Stimulated activated CD4-positive, alpha-beta T cell treated with anti-CD3 and anti-CD28 coated beads, Interleukin-4, amount 100 ng/mL, for 48 hours (primary cell): ENCODE data around the gene PAN2.
A peak's percentile ranks its signal among the peaks of the same experiment; 100 is the strongest.
"Not testable (repeated sequence)": the region's sequence is repeated elsewhere in the genome, so short reads cannot be mapped to it uniquely, and the experiment has no call there.

ENCODE experiments used
- DNase-seq, 2 donors: peaks; one replicate each; pipeline ENCODE4 v3.0.0-alpha.2; 2020; ENCODE audit warnings: low read depth in 2 of 2

PAN2 gene

DNA sequence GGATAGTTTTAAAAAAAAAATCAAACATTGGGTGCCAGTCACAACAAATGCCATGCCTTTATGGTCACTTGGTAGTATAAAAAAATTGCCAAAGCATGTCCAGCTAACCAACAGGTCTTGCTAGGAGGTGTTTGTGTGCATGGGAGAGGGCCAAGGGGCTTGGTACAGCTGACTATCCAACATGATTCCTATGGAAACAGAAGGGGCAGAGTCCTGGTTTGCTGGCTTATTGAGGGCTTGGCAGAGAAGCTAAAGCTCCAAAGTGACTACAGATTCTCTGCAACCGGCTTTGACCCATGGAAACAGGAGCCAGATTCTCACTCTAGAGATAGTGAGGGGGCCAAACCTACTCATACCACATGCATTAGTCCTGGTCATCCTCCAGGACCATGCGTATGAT is 61.3 kb downstream of the PAN2 start:
- not testable (repeated sequence) for DNase-seq

DNA sequence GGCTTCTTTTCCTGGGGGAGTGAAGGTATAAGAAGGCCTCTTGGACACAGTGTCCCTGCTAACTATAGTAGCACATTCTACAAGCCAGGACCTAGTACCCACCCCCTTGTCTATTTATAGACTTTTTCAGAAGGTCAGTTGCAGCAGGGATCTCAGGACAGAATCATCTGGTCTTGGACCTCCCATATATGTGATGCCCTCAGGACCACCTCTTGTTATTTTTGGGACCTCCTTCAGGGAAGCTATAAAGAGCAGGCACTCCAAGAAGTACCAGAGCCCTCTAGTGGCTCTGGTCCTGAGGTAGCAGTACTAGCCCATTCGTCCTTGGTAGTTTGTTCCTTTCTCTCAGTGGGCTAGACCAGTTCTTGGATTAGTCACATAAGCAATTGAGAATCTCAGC is 62.8 kb downstream of the PAN2 start:
- no peak for DNase-seq

DNA sequence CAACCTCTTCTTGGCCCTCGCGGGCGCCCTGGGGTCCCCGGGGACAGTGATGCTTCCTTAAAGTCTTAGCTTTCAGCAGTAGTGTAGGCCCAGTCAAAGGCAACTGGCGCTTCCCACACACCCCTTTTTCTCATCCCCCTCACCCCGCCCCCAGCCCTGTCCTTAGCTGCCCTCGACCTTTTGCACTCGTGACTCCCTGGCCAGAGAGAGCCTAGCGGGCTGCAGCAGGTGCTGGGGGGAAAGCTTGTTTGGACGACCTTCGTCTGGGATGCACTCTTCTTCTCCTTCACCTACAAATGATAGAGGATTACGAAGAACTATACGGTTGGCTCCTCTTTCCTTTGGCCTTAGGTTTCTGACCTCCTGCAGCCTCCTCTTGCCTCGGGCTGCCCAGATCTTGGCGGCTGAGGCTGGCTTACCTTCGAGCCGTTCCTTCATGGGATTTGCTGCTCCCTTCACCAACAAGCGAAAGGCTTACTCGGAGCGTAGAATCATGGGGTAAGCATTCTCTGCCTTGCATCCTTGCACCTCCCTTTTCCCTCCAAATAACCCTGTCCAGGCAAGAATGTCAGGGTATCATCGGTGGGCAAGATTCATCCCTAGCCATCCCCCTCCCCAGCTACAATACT is 66.2 kb downstream of the PAN2 start:
- no peak for DNase-seq

DNA sequence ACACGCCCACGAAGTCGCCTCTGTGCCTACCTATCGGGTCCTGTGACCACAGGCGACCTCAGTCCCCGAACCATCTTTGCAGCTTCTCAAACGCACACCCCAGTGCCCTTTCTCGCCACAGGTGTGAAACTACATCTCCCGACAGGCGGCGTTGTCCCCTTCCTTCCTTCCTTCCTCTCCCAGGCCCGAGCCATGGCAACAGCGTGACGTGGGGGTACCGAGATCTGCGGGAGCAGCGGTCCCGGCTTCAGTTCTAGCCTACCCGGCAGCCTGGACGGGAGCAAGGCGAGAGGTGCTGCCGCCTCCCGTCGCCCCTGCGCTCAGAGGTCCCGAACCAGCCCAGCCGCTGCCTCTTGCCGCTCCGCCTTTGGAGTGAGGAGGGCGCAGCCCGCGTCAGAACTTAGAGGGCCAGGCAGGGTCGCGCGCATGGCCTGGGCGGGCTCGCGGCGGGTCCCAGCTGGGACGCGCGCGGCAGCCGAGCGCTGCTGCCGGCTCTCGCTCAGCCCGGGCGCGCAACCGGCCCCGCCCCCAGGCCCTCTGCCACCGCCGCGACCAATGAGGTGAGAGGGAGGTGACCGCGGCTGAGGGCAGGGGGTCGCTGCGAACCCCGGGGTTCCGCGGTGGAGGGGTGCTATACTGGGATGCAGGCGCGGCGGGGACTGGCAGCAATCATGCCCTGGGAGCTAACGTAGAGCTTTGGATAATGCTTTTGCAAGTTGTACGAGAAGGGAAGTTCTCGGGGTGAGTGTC is 66.9 kb downstream of the PAN2 start, which contains the start of gene COQ10A:
TSS of gene COQ10A (plus strand) at position 250 of the 750 bp plus-strand sequence. CDS start at position 427, 177 bp downstream.
- DNase-seq, result peak; percentile 74 to 83
